Measurements from ENCODE around the gene DNAJC7. TPM values are rescaled to one million over a fixed set of nuclear protein-coding genes. Genes with fewer than 3 reads are reported as not detected.

DNAJC7 gene
- total RNA-seq, 1 experiment from 2014 or later, result 130 TPM

DNA sequence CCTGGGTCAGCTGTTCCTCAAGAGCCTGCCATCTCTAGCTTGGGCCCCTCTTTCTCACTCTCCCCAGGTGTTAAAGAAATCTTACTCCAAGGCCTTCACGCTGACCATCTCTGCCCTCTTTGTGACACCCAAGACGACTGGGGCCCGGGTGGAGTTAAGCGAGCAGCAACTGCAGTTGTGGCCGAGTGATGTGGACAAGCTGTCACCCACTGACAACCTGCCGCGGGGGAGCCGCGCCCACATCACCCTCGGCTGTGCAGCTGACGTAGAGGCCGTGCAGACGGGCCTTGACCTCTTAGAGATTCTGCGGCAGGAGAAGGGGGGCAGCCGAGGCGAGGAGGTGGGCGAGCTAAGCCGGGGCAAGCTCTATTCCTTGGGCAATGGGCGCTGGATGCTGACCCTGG, 43.8 kb downstream of the DNAJC7 start:
- POLR2A ChIA-PET, result interaction anchor here (0.7 to 1.4 kb wide), 4 partner anchors 9 to 108 kb away, joined by 3 to 7 read pairs (median 4); partner anchors contain the start of gene DNAJC7
- peaks cover 88% of the 10 kb centered on the region for H3K36me3 Mint-ChIP-seq (ENCODE audit: insufficient read depth, unreplicated experiment)
- peaks cover 6% of the 10 kb centered on the region for H3K4me1 Mint-ChIP-seq (ENCODE audit: insufficient read depth, unreplicated experiment)
- CTCF ChIA-PET, result no interaction called here
- BruUV-seq (replicated peaks), result no TSS peak
- H3K9me3 Mint-ChIP-seq (ENCODE audit: unreplicated experiment), result no peaks in the 10 kb centered on the region
- no peak overlapping the region for H3K4me3 Mint-ChIP-seq (ENCODE audit: unreplicated experiment)
- H3K27me3 Mint-ChIP-seq (ENCODE audit: insufficient read depth, unreplicated experiment), result no peaks in the 10 kb centered on the region
- TF ChIP-seq, protein P1, sequence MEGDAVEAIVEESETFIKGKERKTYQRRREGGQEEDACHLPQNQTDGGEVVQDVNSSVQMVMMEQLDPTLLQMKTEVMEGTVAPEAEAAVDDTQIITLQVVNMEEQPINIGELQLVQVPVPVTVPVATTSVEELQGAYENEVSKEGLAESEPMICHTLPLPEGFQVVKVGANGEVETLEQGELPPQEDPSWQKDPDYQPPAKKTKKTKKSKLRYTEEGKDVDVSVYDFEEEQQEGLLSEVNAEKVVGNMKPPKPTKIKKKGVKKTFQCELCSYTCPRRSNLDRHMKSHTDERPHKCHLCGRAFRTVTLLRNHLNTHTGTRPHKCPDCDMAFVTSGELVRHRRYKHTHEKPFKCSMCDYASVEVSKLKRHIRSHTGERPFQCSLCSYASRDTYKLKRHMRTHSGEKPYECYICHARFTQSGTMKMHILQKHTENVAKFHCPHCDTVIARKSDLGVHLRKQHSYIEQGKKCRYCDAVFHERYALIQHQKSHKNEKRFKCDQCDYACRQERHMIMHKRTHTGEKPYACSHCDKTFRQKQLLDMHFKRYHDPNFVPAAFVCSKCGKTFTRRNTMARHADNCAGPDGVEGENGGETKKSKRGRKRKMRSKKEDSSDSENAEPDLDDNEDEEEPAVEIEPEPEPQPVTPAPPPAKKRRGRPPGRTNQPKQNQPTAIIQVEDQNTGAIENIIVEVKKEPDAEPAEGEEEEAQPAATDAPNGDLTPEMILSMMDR (IDR thresholded peaks at IDR 0.05; ENCODE audit: unreplicated experiment), result no peak
- no peak overlapping the region for H3K27ac Mint-ChIP-seq (ENCODE audit: low read depth, unreplicated experiment)
- intact Hi-C loops (cut with micrococcal nuclease), result no loop called here
- DNase-seq (ENCODE audit: unreplicated experiment), result no peak

DNA sequence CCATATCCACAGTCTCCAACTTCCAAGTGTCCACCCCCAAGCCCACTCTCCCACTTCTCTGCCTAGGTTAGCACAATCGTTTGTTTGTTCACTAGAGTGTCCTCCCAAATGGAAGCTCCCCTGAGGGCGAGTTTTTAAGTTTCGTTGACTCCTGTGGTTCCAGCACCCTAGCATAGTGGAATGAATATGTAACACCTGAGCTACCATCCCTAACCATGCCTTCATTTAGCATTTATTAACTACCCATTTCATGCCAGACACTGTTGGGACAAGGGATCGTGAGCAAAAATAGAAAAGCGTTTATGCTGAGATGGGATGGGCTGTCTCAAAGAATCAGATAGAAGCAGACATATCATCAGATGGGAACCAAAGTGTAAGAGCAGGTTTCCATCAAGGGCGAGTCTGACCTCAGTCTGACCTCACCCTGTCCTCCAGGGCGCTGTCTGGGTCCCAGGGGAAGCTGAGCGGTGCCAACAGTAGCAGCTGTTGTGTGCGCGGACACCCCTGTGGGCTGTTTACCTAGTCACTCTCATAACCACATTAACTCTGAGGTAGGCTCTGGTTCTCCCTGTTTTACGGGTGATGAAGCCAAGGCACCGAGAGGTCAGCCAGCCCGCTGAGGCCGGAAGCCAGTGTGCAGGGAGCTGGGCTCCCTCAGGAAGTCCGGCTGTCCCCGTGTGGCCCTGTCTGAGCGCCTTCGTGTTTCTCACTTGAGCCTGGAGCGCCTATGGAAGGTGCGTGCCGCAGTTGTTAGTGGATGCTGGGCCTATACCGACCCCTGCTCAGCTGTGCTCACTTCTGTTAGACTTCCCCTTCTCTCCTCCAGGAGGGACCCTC, 44.5 kb downstream of the DNAJC7 start:
- H3K9me3 Mint-ChIP-seq (ENCODE audit: unreplicated experiment), result no peaks in the 10 kb centered on the region
- peaks cover 10% of the 10 kb centered on the region for H3K4me1 Mint-ChIP-seq (ENCODE audit: insufficient read depth, unreplicated experiment)
- POLR2A ChIA-PET, result interaction anchor here (0.7 to 1.2 kb wide), 3 partner anchors 29 to 48 kb away, joined by 3 to 4 read pairs (median 4); partner anchors contain the start of genes DNAJC7 and NKIRAS2
- CTCF ChIA-PET, result interaction anchor here (0.6 to 0.7 kb wide), 2 partner anchors 555 to 844 kb away, joined by 3 to 5 read pairs; no protein-coding TSS in a partner anchor
- no peaks in the 10 kb centered on the region for H3K27me3 Mint-ChIP-seq (ENCODE audit: insufficient read depth, unreplicated experiment)
- TF ChIP-seq, protein P1 (IDR thresholded peaks at IDR 0.05; ENCODE audit: unreplicated experiment), result no peak
- H3K4me3 Mint-ChIP-seq (ENCODE audit: unreplicated experiment), result no peak overlapping the region
- peaks cover 88% of the 10 kb centered on the region for H3K36me3 Mint-ChIP-seq (ENCODE audit: insufficient read depth, unreplicated experiment)
- BruUV-seq (replicated peaks), result no TSS peak
- intact Hi-C loops (cut with micrococcal nuclease), result no loop called here
- H3K27ac Mint-ChIP-seq (ENCODE audit: low read depth, unreplicated experiment), result no peak overlapping the region
- no peak for DNase-seq (ENCODE audit: unreplicated experiment)

GRCh38 chr17:41971721-41972523, 45.3 kb downstream of the DNAJC7 start:
- TF ChIP-seq, protein P1 (IDR thresholded peaks at IDR 0.05; ENCODE audit: unreplicated experiment), result no peak
- Mint-ChIP-seq H3K27ac (ENCODE audit: low read depth, unreplicated experiment) (no peak overlapping the region), H3K4me3 (ENCODE audit: unreplicated experiment) (no peak overlapping the region), H3K36me3 (ENCODE audit: insufficient read depth, unreplicated experiment) (peaks cover 84% of the 10 kb centered on the region), H3K9me3 (ENCODE audit: unreplicated experiment) (no peaks in the 10 kb centered on the region), H3K27me3 (ENCODE audit: insufficient read depth, unreplicated experiment) (no peaks in the 10 kb centered on the region), H3K4me1 (ENCODE audit: insufficient read depth, unreplicated experiment) (peaks cover 12% of the 10 kb centered on the region)
- no TSS peak for BruUV-seq (replicated peaks)
- DNase-seq (ENCODE audit: unreplicated experiment), result no peak
- intact Hi-C loops (cut with micrococcal nuclease), result no loop called here
- CTCF ChIA-PET, result interaction anchor here (0.7 kb wide), 3 partner anchors 37 to 556 kb away, joined by 3 to 5 read pairs (median 4); no protein-coding TSS in a partner anchor
- POLR2A ChIA-PET, result interaction anchor here (0.8 to 1.2 kb wide), 2 partner anchors 12 to 49 kb away, joined by 4 to 5 read pairs; partner anchors contain the start of gene NKIRAS2

- Mint-ChIP-seq H3K9me3 (ENCODE audit: unreplicated experiment) (no peaks in the 10 kb centered on the region), H3K36me3 (ENCODE audit: insufficient read depth, unreplicated experiment) (peaks cover 74% of the 10 kb centered on the region), H3K27me3 (ENCODE audit: insufficient read depth, unreplicated experiment) (no peaks in the 10 kb centered on the region), H3K4me3 (ENCODE audit: unreplicated experiment) (no peak overlapping the region), H3K4me1 (ENCODE audit: insufficient read depth, unreplicated experiment) (peaks cover 12% of the 10 kb centered on the region), H3K27ac (ENCODE audit: low read depth, unreplicated experiment) (no peak overlapping the region)
- ChIA-PET CTCF (no interaction called here), POLR2A (interaction anchor here (0.8 to 8.5 kb wide), 2 partner anchors 13 to 48 kb away, joined by 5 to 138 read pairs; partner anchors contain the start of genes DNAJC7 and NKIRAS2)
- DNase-seq (ENCODE audit: unreplicated experiment), result no peak
- intact Hi-C loops (cut with micrococcal nuclease), result no loop called here
- TF ChIP-seq, protein P1 (IDR thresholded peaks at IDR 0.05; ENCODE audit: unreplicated experiment), result no peak
- BruUV-seq (replicated peaks), result no TSS peak
These were observed 46.3 kb downstream of the DNAJC7 start for GRCh38 chr17:41970901-41971331.
